Gastroesophageal sphincter (tissue), 4 donors: Measurements from ENCODE around the gene PRSS21. TPM values are rescaled to one million over a fixed set of nuclear protein-coding genes. Genes with fewer than 3 reads are reported as not detected.
A peak's percentile ranks its signal among the peaks of the same experiment; 100 is the strongest.

Experiments used
- ATAC-seq: fragments of 150-250 bp; one replicate; pipeline ENCODE4 v1.9.1; 2016; ENCODE audit warnings: mild to moderate bottlenecking, moderate library complexity
- H3K27ac ChIP-seq, 4 donors: fragments of 200-600 bp; sonication (generic) in 3 of 4; 1 replicate in 3 of 4; 2 replicates in 1 of 4; pipeline ENCODE4 v1.5.1; 2016 to 2019
- H3K27me3 ChIP-seq: fragments of 200-600 bp; sonication (generic); one replicate; pipeline ENCODE4 v1.5.1; 2019
- H3K36me3 ChIP-seq, 2 donors: fragments of 200-600 bp; sonication (generic); one replicate each; pipeline ENCODE4 v1.5.1; 2019; ENCODE audit warnings: control low read depth in 1 of 2
- H3K4me1 ChIP-seq, 3 donors: fragments of 200-600 bp; sonication (generic); 1 replicate in 2 of 3; 2 replicates in 1 of 3; pipeline ENCODE4 v1.5.1; 2016 to 2019; ENCODE audit warnings: control low read depth in 2 of 3
- H3K4me3 ChIP-seq, 2 donors: fragments of 200-600 bp; sonication (generic); one replicate each; pipeline ENCODE4 v1.5.1; 2019; ENCODE audit warnings: mild to moderate bottlenecking in 1 of 2, moderate library complexity in 1 of 2
- H3K9me3 ChIP-seq, 3 donors: fragments of 200-600 bp; sonication (generic); one replicate each; pipeline ENCODE4 v1.5.1; 2017 to 2019; ENCODE audit warnings: control low read depth in 2 of 3
- CTCF ChIP-seq, 4 experiments: fragments of 200-600 bp in 2 of 4; fragments of 450-650 bp in 2 of 4; sonication (generic) in 1 of 4; IDR thresholded peaks; one replicate each; pipeline ENCODE4 v1.5.1; 2017 to 2019; ENCODE audit warnings: antibody characterized with exemption in 4 of 4, mild to moderate bottlenecking in 2 of 4, moderate library complexity in 2 of 4
- EP300 ChIP-seq: sonication (generic); formaldehyde crosslinking; IDR thresholded peaks from one replicate; pipeline ENCODE4 v1.6.1; 2017; ENCODE audit warnings: antibody characterized with exemption, mild to moderate bottlenecking
- POLR2A ChIP-seq, 2 donors: fragments of 450-650 bp; IDR thresholded peaks; one replicate each; pipeline ENCODE4 v1.6.1; 2017; ENCODE audit warnings: antibody characterized with exemption in 2 of 2, mild to moderate bottlenecking in 2 of 2, moderate library complexity in 1 of 2
- POLR2AphosphoS5 ChIP-seq: sonication (generic); formaldehyde crosslinking; IDR thresholded peaks from one replicate; pipeline ENCODE4 v1.6.1; 2017; ENCODE audit warnings: antibody characterized with exemption
- WGBS, 2 donors: methylation state at CpG; one replicate each; pipeline ENCODE4 v1.1.5; 2018; ENCODE audit warnings: low coverage in 1 of 2; 5-methylcytosine and 5-hydroxymethylcytosine counted together
- total RNA-seq, 4 donors: library from RNA; depleted of rRNA; stranded (reverse); fragments of >200 nt; gene quantifications; one replicate each; pipeline ENCODE4 v1.1.0, GENCODE V29; 2016

The PRSS21 gene
- total RNA-seq, 4 donors from 2014 or later, result not detected

GRCh38 chr16:2841606-2842339 is 24.7 kb downstream of the PRSS21 start:
- no peaks in the 10 kb centered on the region for H3K9me3 ChIP-seq
- H3K4me1 ChIP-seq, result peaks cover 0 to 14% (median 5%) of the 10 kb centered on the region in 3 donors
- TF ChIP-seq POLR2A (IDR thresholded peaks at IDR 0.05) (no peak), CTCF (IDR thresholded peaks at IDR 0.05) (no peak), EP300 (no peak), POLR2AphosphoS5 (no peak)
- H3K27ac ChIP-seq, result no peak overlapping the region
- no CpG with 5 or more reads among the region's 18 CpGs for WGBS, 2 donors
- peak overlapping the region in 1 of 2 donors; percentile 43 for H3K4me3 ChIP-seq
- peaks cover 72% of the 10 kb centered on the region for H3K27me3 ChIP-seq
- ATAC-seq, result no peak
- H3K36me3 ChIP-seq, result no peaks in the 10 kb centered on the region

GRCh38 chr16:2842340-2843000 is 25.4 kb downstream of the PRSS21 start:
- H3K4me3 ChIP-seq, result peak overlapping the region in 1 of 2 donors; percentile 43
- no peak for TF ChIP-seq EP300
- TF ChIP-seq CTCF (IDR thresholded peaks at IDR 0.05), result peak in 2 of 4 experiments; percentile 35 to 54
- no CpG with 5 or more reads among the region's 40 CpGs for WGBS, 2 donors
- peaks cover 69% of the 10 kb centered on the region for H3K27me3 ChIP-seq
- peak; percentile 38 for ATAC-seq
- no peaks in the 10 kb centered on the region for H3K36me3 ChIP-seq
- H3K4me1 ChIP-seq, result peaks cover 0 to 14% (median 5%) of the 10 kb centered on the region in 3 donors
- H3K27ac ChIP-seq, result peak overlapping the region in 1 of 4 donors; percentile 6
- no peaks in the 10 kb centered on the region for H3K9me3 ChIP-seq

GRCh38 chr16:2843526-2843925 is 26.5 kb downstream of the PRSS21 start:
- ATAC-seq, result no peak
- 61 to 80% methylated on average over 1 to 7 of the region's 8 CpGs for WGBS, 2 donors
- Histone ChIP-seq H3K36me3 (no peaks in the 10 kb centered on the region), H3K9me3 (peaks cover 0 to 5% (median 0%) of the 10 kb centered on the region in 3 donors), H3K27me3 (peaks cover 65% of the 10 kb centered on the region), H3K4me3 (no peak overlapping the region), H3K27ac (no peak overlapping the region), H3K4me1 (peaks cover 0 to 14% (median 5%) of the 10 kb centered on the region in 3 donors)
- TF ChIP-seq EP300 (no peak), CTCF (IDR thresholded peaks at IDR 0.05) (no peak), POLR2AphosphoS5 (no peak), POLR2A (IDR thresholded peaks at IDR 0.05) (no peak)

- H3K4me1 ChIP-seq, result peaks cover 0 to 14% (median 5%) of the 10 kb centered on the region in 3 donors
- WGBS, 2 donors, result 50 to 76% methylated on average over 5 of the region's 5 CpGs
- ATAC-seq, result no peak
Observed at GRCh38 chr16:2845116-2845515, 28.1 kb downstream of the PRSS21 start.

More at GRCh38 chr16:2845116-2845515, 28.1 kb downstream of the PRSS21 start:
- Histone ChIP-seq H3K4me3 (no peak overlapping the region), H3K27ac (no peak overlapping the region), H3K36me3 (no peaks in the 10 kb centered on the region), H3K9me3 (peaks cover 0 to 5% (median 0%) of the 10 kb centered on the region in 3 donors), H3K27me3 (peaks cover 65% of the 10 kb centered on the region)
- no peak for TF ChIP-seq CTCF (IDR thresholded peaks at IDR 0.05)
